ENCODE data around the gene DZIP3.

- TF ChIP-seq POLR2AphosphoS5 (IDR thresholded peaks at IDR 0.05; ENCODE audit: low read depth): no peak
- TF ChIP-seq CTCF (conservative IDR thresholded peaks at IDR 0.05; ENCODE audit: low read depth in 2 of 2): no peak
- TF ChIP-seq ETS1 (IDR thresholded peaks at IDR 0.05): no peak
Observed at GRCh38 chr3:108623504-108623903, 34.0 kb downstream of the DZIP3 start.
